H1 (cell line): Measurements from ENCODE around the gene TLR7. TPM values are rescaled to one million over a fixed set of nuclear protein-coding genes. Genes with fewer than 3 reads are reported as not detected.
A peak's percentile ranks its signal among the peaks of the same experiment; 100 is the strongest.

Experiments used
- CTCF ChIA-PET: fragments of 300-600 bp; sonication (Branson Sonifier 250); formaldehyde crosslinking; loops from one replicate; lab custom pipeline; 2021; ENCODE audit not compliant: partially characterized antibody; lab: Charles Lee
- POLR2A ChIA-PET: fragments of 300-600 bp; sonication (Branson Sonifier 250); formaldehyde crosslinking; loops from one replicate; lab custom pipeline; 2021; ENCODE audit warnings: inconsistent platforms; ENCODE audit not compliant: partially characterized antibody; lab: Charles Lee
- DNase-seq, 2 experiments: peaks; one replicate each; pipeline versions ENCODE4 v3.0.0 to v3.0.0-alpha.2; 2010 to 2022; ENCODE audit warnings: low spot score in 2 of 2, low read depth in 1 of 2, mixed read lengths in 1 of 2
- FAIRE-seq: peaks from 2 replicates; lab custom pipeline; 2011; peaks lifted over from hg19 to GRCh38; lab: Jason Lieb, UNC
- H2AFZ ChIP-seq: 2 replicates; pipeline ENCODE4 v1.8.1; 2012; ENCODE audit warnings: low read length, inconsistent platforms
- H2AK5ac ChIP-seq: 2 replicates; pipeline ENCODE4 v1.6.1; 2013; ENCODE audit warnings: low read depth, low read length
- H2BK120ac ChIP-seq: replicated peaks from 2 replicates; pipeline ENCODE3; 2013; ENCODE audit warnings: low read depth, low read length, inconsistent platforms
- H2BK12ac ChIP-seq: 2 replicates; pipeline ENCODE4 v1.6.1; 2013; ENCODE audit warnings: low read depth, low read length
- H2BK15ac ChIP-seq: 2 replicates; pipeline ENCODE4 v1.6.1; 2013; ENCODE audit warnings: low read length
- H2BK20ac ChIP-seq: 2 replicates; pipeline ENCODE4 v1.6.1; 2013; ENCODE audit warnings: low read length
- H2BK5ac ChIP-seq: 2 replicates; pipeline ENCODE4 v1.6.1; 2013; ENCODE audit warnings: low read depth, low read length
- H3K14ac ChIP-seq: 2 replicates; pipeline ENCODE4 v1.6.1; 2013; ENCODE audit warnings: inconsistent platforms; ENCODE audit not compliant: insufficient read length
- H3K18ac ChIP-seq: 2 replicates; pipeline ENCODE4 v1.6.1; 2013; ENCODE audit warnings: low read length; ENCODE audit errors: extremely low read depth
- H3K23ac ChIP-seq: 2 replicates; pipeline ENCODE4 v1.6.1; 2013; ENCODE audit warnings: inconsistent platforms; ENCODE audit not compliant: insufficient read length
- H3K23me2 ChIP-seq: 2 replicates; pipeline ENCODE4 v1.6.1; 2013; ENCODE audit warnings: low read depth, low read length
- H3K27ac ChIP-seq: 2 replicates; pipeline ENCODE4 v1.6.1; 2011; ENCODE audit warnings: low read depth, low read length, inconsistent platforms
- H3K27me3 ChIP-seq, 4 experiments: replicated peaks in 1 of 4; 1 replicate in 1 of 4; 2 replicates in 3 of 4; pipeline versions ENCODE4 v1.6.1 to v1.8.1; 2011 to 2013; ENCODE audit warnings: low read length in 3 of 4, mild to moderate bottlenecking in 3 of 4, inconsistent platforms in 2 of 4, mixed read lengths in 2 of 4, moderate library complexity in 1 of 4; ENCODE audit not compliant: control insufficient read depth in 3 of 4, insufficient read depth in 3 of 4; ENCODE audit errors: extremely low read depth in 1 of 4
- H3K36me3 ChIP-seq, 4 experiments: 2 replicates each; pipeline versions ENCODE4 v1.6.1 to v1.8.1; 2011 to 2013; ENCODE audit warnings: mild to moderate bottlenecking in 4 of 4, low read length in 3 of 4, moderate library complexity in 2 of 4, control low read depth in 1 of 4, inconsistent platforms in 1 of 4; ENCODE audit not compliant: insufficient read depth in 4 of 4, control insufficient read depth in 2 of 4
- H3K4ac ChIP-seq: replicated peaks from 2 replicates; pipeline ENCODE3; 2013; ENCODE audit warnings: low read length, low read depth, mixed read lengths, inconsistent platforms; ENCODE audit not compliant: insufficient read length
- H3K4me1 ChIP-seq, 4 experiments: replicated peaks in 1 of 4; 1 replicate in 1 of 4; 2 replicates in 3 of 4; pipeline versions ENCODE4 v1.6.1 to v1.8.1; 2011 to 2013; ENCODE audit warnings: low read length in 3 of 4, inconsistent platforms in 2 of 4, mixed read lengths in 1 of 4; ENCODE audit not compliant: insufficient read depth in 4 of 4, control insufficient read depth in 3 of 4
- H3K4me2 ChIP-seq, 2 experiments: 2 replicates each; pipeline versions ENCODE4 v1.6.1 to v1.8.1; 2011 to 2013; ENCODE audit warnings: low read depth in 2 of 2, low read length in 2 of 2, control low read depth in 1 of 2, inconsistent platforms in 1 of 2, mild to moderate bottlenecking in 1 of 2; ENCODE audit not compliant: insufficient read depth in 1 of 2
- H3K4me3 ChIP-seq, 4 experiments: fragments of 200-600, 300-600 bp in 1 of 4; sonication (generic), shearing (Covaris generic), sonication (Bioruptor Twin) in 1 of 4; 2 replicates each; pipeline versions ENCODE4 v1.5.1 to v1.8.1; 2011 to 2016; ENCODE audit warnings: low read length in 4 of 4, low read depth in 3 of 4, control low read depth in 2 of 4, inconsistent platforms in 2 of 4, mild to moderate bottlenecking in 2 of 4, mixed read lengths in 1 of 4, moderate library complexity in 1 of 4; ENCODE audit not compliant: insufficient read depth in 2 of 4; ENCODE audit errors: extremely low read depth in 1 of 4
- H3K56ac ChIP-seq: replicated peaks from 2 replicates; pipeline ENCODE3; 2013; ENCODE audit warnings: low read depth, mild to moderate bottlenecking, mixed read lengths, low read length, inconsistent platforms; ENCODE audit not compliant: insufficient read length
- H3K79me1 ChIP-seq: 2 replicates; pipeline ENCODE4 v1.6.1; 2013; ENCODE audit warnings: low read depth, low read length, control low read depth
- H3K79me2 ChIP-seq, 2 experiments: 2 replicates each; pipeline versions ENCODE4 v1.6.1 to v1.8.1; 2012 to 2013; ENCODE audit warnings: low read length in 2 of 2, mild to moderate bottlenecking in 2 of 2, inconsistent platforms in 1 of 2; ENCODE audit not compliant: insufficient read depth in 2 of 2, control insufficient read depth in 1 of 2
- H3K9ac ChIP-seq, 4 experiments: replicated peaks in 1 of 4; 1 replicate in 1 of 4; 2 replicates in 3 of 4; pipeline versions ENCODE4 v1.6.1 to v1.8.1; 2011 to 2013; ENCODE audit warnings: low read depth in 3 of 4, low read length in 3 of 4, control low read depth in 2 of 4, mild to moderate bottlenecking in 2 of 4, moderate library complexity in 2 of 4, inconsistent platforms in 1 of 4; ENCODE audit errors: extremely low read depth in 1 of 4
- H3K9me3 ChIP-seq, 2 experiments: 2 replicates each; pipeline versions ENCODE4 v1.6.1 to v1.8.1; 2012 to 2013; ENCODE audit warnings: mild to moderate bottlenecking in 2 of 2, moderate library complexity in 2 of 2, control low read depth in 1 of 2, inconsistent platforms in 1 of 2, low read depth in 1 of 2, low read length in 1 of 2, mixed read lengths in 1 of 2; ENCODE audit not compliant: insufficient read depth in 2 of 2
- H4K20me1 ChIP-seq, 2 experiments: replicated peaks in 1 of 2; 2 replicates each; pipeline versions ENCODE3 to v1.8.1; 2011 to 2013; ENCODE audit warnings: inconsistent platforms in 2 of 2, low read length in 2 of 2, mild to moderate bottlenecking in 1 of 2; ENCODE audit not compliant: insufficient read depth in 2 of 2, control insufficient read depth in 1 of 2
- H4K5ac ChIP-seq: 2 replicates; pipeline ENCODE4 v1.6.1; 2013; ENCODE audit warnings: low read length, low read depth, mixed read lengths, inconsistent platforms; ENCODE audit not compliant: insufficient read length
- H4K8ac ChIP-seq: 2 replicates; pipeline ENCODE4 v1.8.0; 2013; ENCODE audit warnings: mild to moderate bottlenecking, moderate library complexity, low read length, inconsistent platforms; ENCODE audit not compliant: insufficient read depth; ENCODE audit errors: extremely low read depth
- H4K91ac ChIP-seq: replicated peaks from 2 replicates; pipeline ENCODE3; 2013; ENCODE audit warnings: low read length, mixed read lengths, inconsistent platforms; ENCODE audit not compliant: insufficient read length
- JUN ChIP-seq: IDR thresholded peaks from 2 replicates; pipeline ENCODE4 v1.6.1; 2011; ENCODE audit warnings: low read depth, mild to moderate bottlenecking, improper control_type of control experiment, low read length
- MAFK ChIP-seq: IDR thresholded peaks from 2 replicates; pipeline ENCODE4 v1.6.1; 2012; ENCODE audit warnings: low read depth, mild to moderate bottlenecking, improper control_type of control experiment, low read length
- WGBS, 2 experiments: shearing (Covaris generic) in 1 of 2; methylation state at CpG; one replicate each; pipeline versions ENCODE4 v1.1.6 to v1.1.7; 2013 to 2015; ENCODE audit warnings: low lambda C conversion rate in 2 of 2, mixed read lengths in 2 of 2, inconsistent platforms in 1 of 2, low coverage in 1 of 2, missing lambda C conversion rate in 1 of 2; ENCODE audit not compliant: insufficient replicate concordance in 2 of 2, insufficient coverage in 1 of 2, insufficient read length in 1 of 2; ENCODE audit errors: extremely low coverage in 1 of 2, missing lambda C conversion rate in 1 of 2; 5-methylcytosine and 5-hydroxymethylcytosine counted together
- polyA plus RNA-seq, 7 experiments: library from polyadenylated mRNA; depleted of rRNA in 3 of 7; stranded (reverse) in 5 of 7; unstranded in 2 of 7; fragments of >200 nt in 5 of 7; fragments of 200-250 nt in 2 of 7; gene quantifications; 1 replicate in 5 of 7; 2 replicates in 1 of 7; 4 replicates in 1 of 7; pipeline versions ENCODE4 v1.2.1 to v1.2.3, GENCODE V29; 2011 to 2013; ENCODE audit warnings: missing spikeins in 2 of 7, mixed read lengths in 2 of 7
- total RNA-seq: library from RNA; stranded (reverse); fragmentation: NEBNext Ultra II Directional; extraction: Animal tissue kit (Norgen Biotek cat#: 25700); gene quantifications from 2 replicates; pipeline ENCODE4 v1.2.1, GENCODE V29; 2021

TLR7 gene
- total and polyA plus RNA-seq, 2 of the 8 experiments (the other 6 are each of a cell fraction or from before 2014, with no cell fraction given): 0.02 TPM; not detected in 1

DNA sequence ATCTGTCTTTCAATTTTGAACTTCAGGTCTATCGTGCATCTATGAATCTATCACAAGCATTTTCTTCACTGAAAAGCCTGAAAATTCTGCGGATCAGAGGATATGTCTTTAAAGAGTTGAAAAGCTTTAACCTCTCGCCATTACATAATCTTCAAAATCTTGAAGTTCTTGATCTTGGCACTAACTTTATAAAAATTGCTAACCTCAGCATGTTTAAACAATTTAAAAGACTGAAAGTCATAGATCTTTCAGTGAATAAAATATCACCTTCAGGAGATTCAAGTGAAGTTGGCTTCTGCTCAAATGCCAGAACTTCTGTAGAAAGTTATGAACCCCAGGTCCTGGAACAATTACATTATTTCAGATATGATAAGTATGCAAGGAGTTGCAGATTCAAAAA lies 19.7 kb downstream of the TLR7 start:
- Histone ChIP-seq H3K18ac (no peak overlapping the region), H3K4me2 (no peak overlapping the region)
- TF ChIP-seq MAFK (peak; percentile 8; the same call in 1 of the 2 replicates), JUN (no peak)
- TF ChIP-seq, all 59 proteins: peak for 1
- Histone ChIP-seq H4K5ac (no peak overlapping the region), H3K9ac (no peak overlapping the region), H2BK5ac (no peak overlapping the region), H3K4me1 (no peaks in the 10 kb centered on the region), H3K27me3 (no peaks in the 10 kb centered on the region), H3K79me1 (no peaks in the 10 kb centered on the region), H4K20me1 (no peaks in the 10 kb centered on the region), H4K8ac (no peak overlapping the region), H4K91ac (no peak overlapping the region), H2AK5ac (no peak overlapping the region), H3K14ac (no peak overlapping the region), H3K79me2 (no peaks in the 10 kb centered on the region), H2BK12ac (no peak overlapping the region), H2BK15ac (no peak overlapping the region), H3K36me3 (no peaks in the 10 kb centered on the region), H2AFZ (no peak overlapping the region), H3K9me3 (no peaks in the 10 kb centered on the region), H3K4me3 (no peak overlapping the region), H3K4ac (no peak overlapping the region), H3K23me2 (no peaks in the 10 kb centered on the region), H3K23ac (no peak overlapping the region), H2BK120ac (no peak overlapping the region), H3K27ac (no peak overlapping the region), H3K56ac (no peak overlapping the region), H2BK20ac (no peak overlapping the region)
- FAIRE-seq (peak; percentile 28), DNase-seq (no peak)
- ChIA-PET CTCF (no interaction called here), POLR2A (no interaction called here)
- WGBS, 2 experiments: 92% methylated on average over 3 of the region's 3 CpGs; no CpG with 5 or more reads in 1 of the 2 experiments
